Thyroid gland (tissue), 4 donors: ENCODE data around the gene DNM3.

Experiments used
- CTCF ChIP-seq, 6 experiments: fragments of 200-600 bp in 3 of 6; fragments of 450-650 bp in 3 of 6; sonication (generic) in 3 of 6; IDR thresholded peaks; one replicate each; pipeline ENCODE4 v1.5.1; 2016 to 2019; ENCODE audit warnings: antibody characterized with exemption in 6 of 6, mild to moderate bottlenecking in 2 of 6, inconsistent platforms in 1 of 6, moderate library complexity in 1 of 6
- POLR2A ChIP-seq, 2 donors: fragments of 450-650 bp; IDR thresholded peaks; one replicate each; pipeline ENCODE4 v1.6.1; 2017; ENCODE audit warnings: antibody characterized with exemption in 2 of 2, mild to moderate bottlenecking in 2 of 2, moderate library complexity in 1 of 2

DNA sequence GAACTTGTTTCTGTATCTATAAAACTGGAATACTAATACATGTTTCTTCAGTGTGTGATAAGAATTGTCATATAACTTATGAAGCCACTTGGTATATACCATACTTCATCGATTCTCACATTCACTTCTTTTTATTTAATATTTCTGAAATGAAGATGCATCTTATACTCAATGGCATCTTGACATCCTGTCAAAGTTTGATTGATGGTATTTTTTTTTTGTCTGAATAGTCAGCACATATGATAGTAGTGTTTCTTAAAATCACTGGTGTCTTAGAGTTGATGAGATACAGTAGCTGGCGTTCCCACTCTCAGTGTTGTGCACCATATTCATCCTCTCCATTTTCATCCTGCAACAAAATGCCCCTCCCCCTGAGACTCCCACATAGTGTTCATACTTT is 544.7 kb downstream of the DNM3 start:
- no peak for TF ChIP-seq CTCF (IDR thresholded peaks at IDR 0.05)
- no peak for TF ChIP-seq POLR2A (IDR thresholded peaks at IDR 0.05)
